Naive thymus-derived CD4-positive, alpha-beta T cell (primary cell): ENCODE measurements around the gene NEK9. TPM values are rescaled to one million over a fixed set of nuclear protein-coding genes. Genes with fewer than 3 reads are reported as not detected.
A peak's percentile ranks its signal among the peaks of the same experiment; 100 is the strongest.

ENCODE experiments used
- ATAC-seq: fragments of 150-1000 bp; cut with Tn5 transposase; 2 replicates; pipeline ENCODE4 v1.10.0; 2021; ENCODE audit warnings: mild to moderate bottlenecking, moderate library complexity
- CTCF ChIA-PET: fragments of 350-600 bp; sonication (Branson Sonifier 250); formaldehyde crosslinking; loops from one replicate; lab custom pipeline; 2021; ENCODE audit warnings: antibody characterized with exemption; lab: Charles Lee
- POLR2A ChIA-PET: fragments of 350-600 bp; sonication (Branson Sonifier 250); formaldehyde crosslinking; loops from one replicate; lab custom pipeline; 2021; ENCODE audit warnings: antibody characterized with exemption, inconsistent platforms; lab: Charles Lee
- DNase-seq, 9 donors: peaks; one replicate each; pipeline versions ENCODE4 v3.0.0 to v3.0.0-alpha.2; 2020 to 2022; ENCODE audit warnings: mixed read lengths in 1 of 9
- H3K27ac ChIP-seq: one replicate; pipeline ENCODE4 v1.7.0; 2013; ENCODE audit warnings: mild to moderate bottlenecking, low read depth, low read length, moderate library complexity
- H3K27me3 ChIP-seq, 2 donors: one replicate each; pipeline ENCODE4 v1.7.0; 2013; ENCODE audit warnings: low read length in 2 of 2, mild to moderate bottlenecking in 2 of 2, moderate library complexity in 2 of 2; ENCODE audit not compliant: control insufficient read depth in 2 of 2, insufficient read depth in 2 of 2
- H3K36me3 ChIP-seq, 3 experiments: 1 replicate in 2 of 3; 2 replicates in 1 of 3; pipeline ENCODE4 v1.7.0; 2013; ENCODE audit warnings: low read length in 3 of 3, mild to moderate bottlenecking in 3 of 3, moderate library complexity in 1 of 3; ENCODE audit not compliant: insufficient read depth in 3 of 3, control insufficient read depth in 2 of 3
- H3K4me1 ChIP-seq, 2 donors: one replicate each; pipeline ENCODE4 v1.7.0; 2013; ENCODE audit warnings: low read length in 2 of 2, mild to moderate bottlenecking in 2 of 2, moderate library complexity in 1 of 2; ENCODE audit not compliant: control insufficient read depth in 2 of 2, insufficient read depth in 2 of 2
- H3K4me3 ChIP-seq: 2 replicates; pipeline ENCODE4 v1.7.0; 2013; ENCODE audit warnings: mild to moderate bottlenecking, low read length
- H3K9me3 ChIP-seq, 3 experiments: 1 replicate in 2 of 3; 2 replicates in 1 of 3; pipeline ENCODE4 v1.7.0; 2013; ENCODE audit warnings: low read length in 3 of 3; ENCODE audit not compliant: control insufficient read depth in 2 of 3
- H3K27ac Mint-ChIP-seq, 9 donors: one replicate each; pipeline ENCODE4 v1.8.0; 2020 to 2022; ENCODE audit warnings: mixed read lengths in 9 of 9, mild to moderate bottlenecking in 8 of 9, moderate library complexity in 5 of 9, inconsistent platforms in 2 of 9
- H3K27me3 Mint-ChIP-seq, 5 donors: one replicate each; pipeline ENCODE4 v1.8.0; 2021 to 2022; ENCODE audit warnings: mixed read lengths in 5 of 5, mild to moderate bottlenecking in 1 of 5
- H3K36me3 Mint-ChIP-seq, 5 donors: one replicate each; pipeline ENCODE4 v1.8.0; 2020 to 2022; ENCODE audit warnings: mixed read lengths in 5 of 5, mild to moderate bottlenecking in 3 of 5, inconsistent platforms in 1 of 5
- H3K4me1 Mint-ChIP-seq, 7 donors: one replicate each; pipeline ENCODE4 v1.8.0; 2020 to 2022; ENCODE audit warnings: mixed read lengths in 7 of 7, mild to moderate bottlenecking in 3 of 7, inconsistent platforms in 1 of 7
- H3K4me3 Mint-ChIP-seq, 10 donors: one replicate each; pipeline ENCODE4 v1.8.0; 2020 to 2022; ENCODE audit warnings: mild to moderate bottlenecking in 10 of 10, mixed read lengths in 10 of 10, moderate library complexity in 6 of 10, inconsistent platforms in 2 of 10
- H3K9me3 Mint-ChIP-seq, 11 donors: one replicate each; pipeline ENCODE4 v1.8.0; 2020 to 2022; ENCODE audit warnings: mixed read lengths in 11 of 11, mild to moderate bottlenecking in 4 of 11, inconsistent platforms in 1 of 11, moderate library complexity in 1 of 11
- intact Hi-C, 2 donors: fragments of 100-400 bp; cut with micrococcal nuclease; formaldehyde crosslinking; loops; one replicate each; pipeline ENCODE4 v1.15.1; 2023
- polyA plus RNA-seq, 2 donors: library from polyadenylated mRNA; unstranded; fragments of 300-500 nt; fragmentation: Illumina TruSeq; gene quantifications; one replicate each; pipeline ENCODE4 v1.2.3, GENCODE V29; 2021
- total RNA-seq, 6 experiments: library from RNA in 5 of 6; stranded (reverse) in 5 of 6; gene quantifications; 1 replicate in 5 of 6; 2 replicates in 1 of 6; pipeline ENCODE4 v1.2.3 and lab custom pipeline; 2021 to 2026

The NEK9 gene
- total and polyA plus RNA-seq, 7 experiments from 2014 or later: 16.6 to 141 (median 83.4) TPM

GRCh38 chr14:75096959-75097358 lies 29.9 kb downstream of the NEK9 start:
- no peak for ATAC-seq
- intact Hi-C loops: no loop called here
- DNase-seq: no peak
- H3K9me3 ChIP-seq: no peaks in the 10 kb centered on the region
- H3K4me1 Mint-ChIP-seq: peaks cover 0 to 18% (median 6%) of the 10 kb centered on the region in 7 donors
- ChIA-PET CTCF (interaction anchor here (0.6 kb wide), 1 partner anchor 27 kb away, joined by 4 read pairs; no protein-coding TSS in a partner anchor), POLR2A (no interaction called here)
- no peak overlapping the region for H3K4me3 Mint-ChIP-seq
- peaks cover 20 to 80% (median 21%) of the 10 kb centered on the region in 3 experiments for H3K36me3 ChIP-seq
- no peak overlapping the region for H3K27ac ChIP-seq
- no peaks in the 10 kb centered on the region for H3K4me1 ChIP-seq
- H3K27me3 ChIP-seq: no peaks in the 10 kb centered on the region
- H3K27me3 Mint-ChIP-seq: no peaks in the 10 kb centered on the region
- no peak overlapping the region for H3K4me3 ChIP-seq
- H3K36me3 Mint-ChIP-seq: peaks cover 21 to 58% (median 31%) of the 10 kb centered on the region in 5 donors
- H3K27ac Mint-ChIP-seq: no peak overlapping the region
- no peaks in the 10 kb centered on the region for H3K9me3 Mint-ChIP-seq

- Mint-ChIP-seq H3K4me1 (peaks cover 0 to 18% (median 6%) of the 10 kb centered on the region in 7 donors), H3K27me3 (no peaks in the 10 kb centered on the region), H3K4me3 (no peak overlapping the region), H3K36me3 (peaks cover 17 to 55% (median 27%) of the 10 kb centered on the region in 5 donors), H3K9me3 (no peaks in the 10 kb centered on the region), H3K27ac (no peak overlapping the region)
- Histone ChIP-seq H3K27me3 (no peaks in the 10 kb centered on the region), H3K4me3 (no peak overlapping the region), H3K4me1 (no peaks in the 10 kb centered on the region), H3K36me3 (peaks cover 16 to 81% (median 21%) of the 10 kb centered on the region in 3 experiments), H3K27ac (no peak overlapping the region), H3K9me3 (no peaks in the 10 kb centered on the region)
- ChIA-PET CTCF (no interaction called here), POLR2A (no interaction called here)
- intact Hi-C loops: no loop called here
- ATAC-seq (no peak), DNase-seq (no peak)
These were observed 31.2 kb downstream of the NEK9 start for GRCh38 chr14:75095690-75096089.

- Histone ChIP-seq H3K36me3 (peaks cover 16 to 81% (median 21%) of the 10 kb centered on the region in 3 experiments), H3K4me1 (no peaks in the 10 kb centered on the region), H3K27ac (no peak overlapping the region), H3K9me3 (no peaks in the 10 kb centered on the region), H3K27me3 (no peaks in the 10 kb centered on the region), H3K4me3 (no peak overlapping the region)
- DNase-seq (no peak), ATAC-seq (no peak)
- Mint-ChIP-seq H3K4me3 (no peak overlapping the region), H3K36me3 (peaks cover 17 to 55% (median 27%) of the 10 kb centered on the region in 5 donors), H3K27me3 (no peaks in the 10 kb centered on the region), H3K27ac (peak overlapping the region in 1 of 9 donors; percentile 40), H3K9me3 (no peaks in the 10 kb centered on the region), H3K4me1 (peaks cover 0 to 18% (median 6%) of the 10 kb centered on the region in 7 donors)
- intact Hi-C loops: no loop called here
- CTCF ChIA-PET: no interaction called here
- POLR2A ChIA-PET: no interaction called here
These were observed 32.0 kb downstream of the NEK9 start for GRCh38 chr14:75094896-75095295.

- no peak overlapping the region for H3K4me3 Mint-ChIP-seq
- peaks cover 0 to 5% (median 0%) of the 10 kb centered on the region in 7 donors for H3K4me1 Mint-ChIP-seq
- ChIA-PET POLR2A (interaction anchor here (0.7 kb wide), 1 partner anchor 242 kb away, joined by 6 read pairs; no protein-coding TSS in a partner anchor), CTCF (no interaction called here)
- no peaks in the 10 kb centered on the region for H3K9me3 Mint-ChIP-seq
- Histone ChIP-seq H3K27me3 (no peaks in the 10 kb centered on the region), H3K27ac (no peak overlapping the region), H3K4me1 (no peaks in the 10 kb centered on the region), H3K4me3 (no peak overlapping the region), H3K9me3 (no peaks in the 10 kb centered on the region), H3K36me3 (peaks cover 16 to 71% (median 17%) of the 10 kb centered on the region in 3 experiments)
- H3K27me3 Mint-ChIP-seq: no peaks in the 10 kb centered on the region
- peaks cover 10 to 40% (median 17%) of the 10 kb centered on the region in 5 donors for H3K36me3 Mint-ChIP-seq
- no peak for ATAC-seq
- intact Hi-C loops: no loop called here
- H3K27ac Mint-ChIP-seq: no peak overlapping the region
- DNase-seq: no peak
These were observed 34.1 kb downstream of the NEK9 start for GRCh38 chr14:75092698-75093097.

GRCh38 chr14:75091251-75091650 lies 35.6 kb downstream of the NEK9 start:
- Histone ChIP-seq H3K4me3 (no peak overlapping the region), H3K9me3 (no peaks in the 10 kb centered on the region), H3K27ac (no peak overlapping the region), H3K36me3 (peaks cover 11 to 71% (median 15%) of the 10 kb centered on the region in 3 experiments), H3K27me3 (no peaks in the 10 kb centered on the region), H3K4me1 (no peaks in the 10 kb centered on the region)
- peak overlapping the region in 1 of 9 donors; percentile 62 for H3K27ac Mint-ChIP-seq
- CTCF ChIA-PET: interaction anchor here (6.9 kb wide), 1 partner anchor 230 kb away, joined by 78 read pairs; no protein-coding TSS in a partner anchor
- H3K4me1 Mint-ChIP-seq: no peaks in the 10 kb centered on the region
- H3K36me3 Mint-ChIP-seq: peaks cover 0 to 41% (median 16%) of the 10 kb centered on the region in 5 donors
- no peaks in the 10 kb centered on the region for H3K9me3 Mint-ChIP-seq
- no peak for ATAC-seq
- H3K27me3 Mint-ChIP-seq: no peaks in the 10 kb centered on the region
- intact Hi-C loops: no loop called here
- DNase-seq: no peak
- H3K4me3 Mint-ChIP-seq: no peak overlapping the region
- POLR2A ChIA-PET: no interaction called here

GRCh38 chr14:75090353-75090752 lies 36.5 kb downstream of the NEK9 start:
- H3K36me3 ChIP-seq: peaks cover 16 to 69% (median 18%) of the 10 kb centered on the region in 3 experiments
- POLR2A ChIA-PET: no interaction called here
- no peak overlapping the region for H3K4me3 Mint-ChIP-seq

More at GRCh38 chr14:75090353-75090752, 36.5 kb downstream of the NEK9 start:
- no peak overlapping the region for H3K27ac ChIP-seq
- CTCF ChIA-PET: interaction anchor here (6.9 kb wide), 1 partner anchor 229 kb away, joined by 78 read pairs; no protein-coding TSS in a partner anchor
- no peak overlapping the region for H3K4me3 ChIP-seq
- no peaks in the 10 kb centered on the region for H3K27me3 ChIP-seq
- intact Hi-C loops: no loop called here
- ATAC-seq: no peak
- no peak overlapping the region for H3K27ac Mint-ChIP-seq
- no peaks in the 10 kb centered on the region for H3K9me3 Mint-ChIP-seq
- no peaks in the 10 kb centered on the region for H3K9me3 ChIP-seq
- H3K4me1 Mint-ChIP-seq: no peaks in the 10 kb centered on the region
- H3K4me1 ChIP-seq: no peaks in the 10 kb centered on the region
- peaks cover 0 to 47% (median 18%) of the 10 kb centered on the region in 5 donors for H3K36me3 Mint-ChIP-seq
- DNase-seq: no peak
- no peaks in the 10 kb centered on the region for H3K27me3 Mint-ChIP-seq
